Endothelial cell (in vitro differentiated cells): ENCODE measurements around the gene RAB11FIP4. TPM values are rescaled to one million over a fixed set of nuclear protein-coding genes. Genes with fewer than 3 reads are reported as not detected.

Experiments
- DNase-seq: peaks from one replicate; pipeline ENCODE4 v3.0.0; 2021; ENCODE audit warnings: low spot score
- H3K27ac Mint-ChIP-seq: one replicate; pipeline ENCODE4 v1.8.0; 2021; ENCODE audit warnings: mixed read lengths, inconsistent platforms; ENCODE audit not compliant: unreplicated experiment
- H3K27me3 Mint-ChIP-seq: one replicate; pipeline ENCODE4 v1.8.0; 2021; ENCODE audit warnings: mild to moderate bottlenecking, moderate library complexity, mixed read lengths, inconsistent platforms; ENCODE audit not compliant: unreplicated experiment
- H3K36me3 Mint-ChIP-seq: one replicate; pipeline ENCODE4 v1.8.0; 2021; ENCODE audit warnings: mild to moderate bottlenecking, low read depth, mixed read lengths, inconsistent platforms; ENCODE audit not compliant: unreplicated experiment
- H3K4me1 Mint-ChIP-seq: one replicate; pipeline ENCODE4 v1.8.0; 2021; ENCODE audit warnings: mild to moderate bottlenecking, mixed read lengths, inconsistent platforms; ENCODE audit not compliant: unreplicated experiment
- H3K4me3 Mint-ChIP-seq: one replicate; pipeline ENCODE4 v1.8.0; 2021; ENCODE audit warnings: mild to moderate bottlenecking, mixed read lengths, inconsistent platforms; ENCODE audit not compliant: unreplicated experiment
- H3K9me3 Mint-ChIP-seq: one replicate; pipeline ENCODE4 v1.8.0; 2021; ENCODE audit warnings: mixed read lengths, inconsistent platforms; ENCODE audit not compliant: unreplicated experiment
- CTCF ChIP-seq: fragments of 200-600 bp; sonication (generic); IDR thresholded peaks from one replicate; pipeline ENCODE4 v1.5.0; 2021; ENCODE audit warnings: antibody characterized with exemption; ENCODE audit not compliant: unreplicated experiment
- total RNA-seq: library from RNA; stranded (reverse); fragmentation: NEBNext Ultra II Directional; extraction: Animal tissue kit (Norgen Biotek cat#: 25700); gene quantifications from one replicate; pipeline ENCODE4 v1.2.1, GENCODE V29; 2021; ENCODE audit not compliant: unreplicated experiment

The RAB11FIP4 gene
- total RNA-seq, 1 donor from 2014 or later, result 0.92 TPM

DNA sequence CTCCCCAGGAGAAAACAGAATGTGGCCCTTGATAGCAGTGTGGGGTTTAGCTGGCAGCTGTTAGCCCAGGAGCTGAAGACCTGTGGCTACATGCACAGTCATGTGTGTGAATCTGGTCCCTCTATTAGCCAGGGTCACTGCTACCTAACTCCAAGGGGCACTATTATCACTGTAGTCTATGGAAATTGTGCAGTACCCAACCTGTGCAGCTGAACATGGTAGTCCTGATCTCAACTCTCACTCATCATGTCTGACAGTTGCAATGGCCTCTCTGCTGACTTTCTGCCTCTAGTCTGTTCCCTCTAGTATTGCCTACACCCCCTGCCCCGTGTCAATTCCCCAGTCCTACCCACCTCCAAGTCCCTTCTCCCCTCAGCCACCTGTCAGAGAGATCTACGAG lies 67.4 kb downstream of the RAB11FIP4 start:
- Mint-ChIP-seq H3K36me3 (no peaks in the 10 kb centered on the region), H3K4me1 (no peaks in the 10 kb centered on the region), H3K27ac (no peak overlapping the region), H3K27me3 (peaks cover 6% of the 10 kb centered on the region), H3K9me3 (no peaks in the 10 kb centered on the region), H3K4me3 (no peak overlapping the region)
- DNase-seq, result no peak
- TF ChIP-seq CTCF, result no peak

DNA sequence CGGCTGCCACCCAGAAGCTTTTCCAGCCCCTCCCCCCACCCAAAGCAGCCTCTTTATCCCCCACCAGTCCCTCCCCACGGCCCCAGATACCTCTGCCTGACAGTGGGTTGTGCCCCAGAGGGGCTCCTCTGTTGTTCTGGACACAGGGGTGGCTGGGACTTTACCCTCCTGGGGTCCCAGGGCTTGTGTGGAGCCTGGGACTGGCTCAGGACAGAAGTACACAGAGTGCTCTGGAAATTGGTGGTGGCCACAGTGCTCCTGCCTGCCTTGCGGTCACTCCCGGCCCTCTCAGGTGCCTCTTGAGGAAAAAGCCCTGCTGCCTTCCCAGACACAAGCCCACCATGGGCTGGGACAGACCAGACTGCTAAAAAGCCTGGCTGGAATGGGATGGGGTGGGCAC lies 68.2 kb downstream of the RAB11FIP4 start:
- Mint-ChIP-seq H3K9me3 (no peaks in the 10 kb centered on the region), H3K36me3 (no peaks in the 10 kb centered on the region), H3K4me3 (no peak overlapping the region), H3K27ac (no peak overlapping the region), H3K27me3 (peaks cover 6% of the 10 kb centered on the region), H3K4me1 (no peaks in the 10 kb centered on the region)
- no peak for TF ChIP-seq CTCF
- DNase-seq, result no peak

- TF ChIP-seq CTCF, result no peak
- no peak overlapping the region for H3K27ac Mint-ChIP-seq
- no peaks in the 10 kb centered on the region for H3K4me1 Mint-ChIP-seq
- peaks cover 3% of the 10 kb centered on the region for H3K27me3 Mint-ChIP-seq
- H3K36me3 Mint-ChIP-seq, result no peaks in the 10 kb centered on the region
- DNase-seq, result no peak
- H3K4me3 Mint-ChIP-seq, result no peak overlapping the region
- H3K9me3 Mint-ChIP-seq, result no peaks in the 10 kb centered on the region
Measured at GRCh38 chr17:31460226-31460721, 68.8 kb downstream of the RAB11FIP4 start.

DNA sequence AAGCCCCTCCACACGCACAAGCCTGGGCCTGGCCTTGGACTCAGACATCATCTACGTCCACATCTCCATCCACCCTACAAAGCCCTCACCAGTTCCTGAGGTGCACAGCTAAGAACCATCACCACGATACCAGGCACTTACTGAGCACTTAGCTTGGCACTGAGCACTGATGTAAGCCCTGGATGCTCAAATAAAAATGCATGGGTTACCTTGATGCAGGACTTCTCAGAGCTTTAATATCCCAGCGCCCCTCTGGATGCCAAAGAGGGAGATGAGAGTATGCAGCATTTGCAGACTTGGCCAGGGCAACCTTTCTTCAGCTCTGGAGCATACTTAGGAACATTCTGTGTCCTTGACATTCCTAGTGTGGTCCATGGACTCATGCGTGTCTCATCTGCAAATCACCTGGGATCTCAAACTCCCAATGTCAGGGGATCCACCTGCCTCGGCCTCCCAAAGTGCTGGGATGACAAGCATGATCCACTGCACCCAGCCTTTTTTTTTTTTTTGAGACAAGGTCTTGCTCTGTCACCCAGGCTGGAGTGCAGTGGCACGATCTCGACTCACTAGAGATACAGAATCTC lies 69.8 kb downstream of the RAB11FIP4 start:
- H3K36me3 Mint-ChIP-seq, result no peaks in the 10 kb centered on the region
- DNase-seq, result no peak
- H3K4me1 Mint-ChIP-seq, result no peaks in the 10 kb centered on the region
- H3K27me3 Mint-ChIP-seq, result peaks cover 6% of the 10 kb centered on the region
- H3K4me3 Mint-ChIP-seq, result no peak overlapping the region
- no peak overlapping the region for H3K27ac Mint-ChIP-seq
- no peak for TF ChIP-seq CTCF
- no peaks in the 10 kb centered on the region for H3K9me3 Mint-ChIP-seq

DNA sequence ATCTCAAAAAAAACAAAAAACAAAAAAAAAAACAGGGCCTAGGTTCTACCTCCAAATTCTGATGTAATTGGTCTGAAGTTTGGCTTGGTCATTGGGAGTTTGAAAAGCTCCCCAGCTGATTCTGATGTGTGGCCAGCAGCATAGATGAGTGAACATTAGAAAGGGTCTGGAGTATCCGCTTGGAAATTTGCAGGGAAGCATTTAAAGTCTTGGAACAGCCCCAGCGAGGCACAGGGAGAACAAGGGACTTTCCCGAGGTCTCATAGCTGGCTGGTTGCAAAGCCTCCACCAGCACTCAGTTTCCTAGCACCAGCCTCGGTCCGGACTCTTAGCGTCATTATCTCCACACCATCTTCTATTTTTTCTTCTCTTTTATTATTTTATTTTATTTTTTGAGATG lies 70.8 kb downstream of the RAB11FIP4 start:
- no peak overlapping the region for H3K4me3 Mint-ChIP-seq
- H3K9me3 Mint-ChIP-seq, result no peaks in the 10 kb centered on the region
- no peak overlapping the region for H3K27ac Mint-ChIP-seq
- no peak for TF ChIP-seq CTCF
- H3K27me3 Mint-ChIP-seq, result peaks cover 6% of the 10 kb centered on the region
- DNase-seq, result no peak
- no peaks in the 10 kb centered on the region for H3K36me3 Mint-ChIP-seq
- no peaks in the 10 kb centered on the region for H3K4me1 Mint-ChIP-seq
